ENCODE measurements around the gene KLK6. TPM values are rescaled to one million over a fixed set of nuclear protein-coding genes. Genes with fewer than 3 reads are reported as not detected.

KLK6 gene
- total RNA-seq, 1 donor from 2014 or later = 2.5 TPM

- TF ChIP-seq CTCF (conservative IDR thresholded peaks at IDR 0.05) = no peak
- DNase-seq (ENCODE audit: low read depth, low spot score) = no peak
- H3K36me3 Mint-ChIP-seq (ENCODE audit: low read depth) = no peaks in the 10 kb centered on the region
- H3K9me3 Mint-ChIP-seq = no peaks in the 10 kb centered on the region
- H3K4me3 Mint-ChIP-seq = no peak overlapping the region
- H3K27ac Mint-ChIP-seq (ENCODE audit: unreplicated experiment) = no peak overlapping the region
- H3K27me3 Mint-ChIP-seq (ENCODE audit: low read depth) = peaks cover 76% of the 10 kb centered on the region
- no peaks in the 10 kb centered on the region for H3K4me1 Mint-ChIP-seq
Measured at GRCh38 chr19:51005248-51005647, 35.9 kb upstream of the KLK6 start.

- no peaks in the 10 kb centered on the region for H3K36me3 Mint-ChIP-seq (ENCODE audit: low read depth)
- H3K4me1 Mint-ChIP-seq = no peaks in the 10 kb centered on the region
- no peak overlapping the region for H3K27ac Mint-ChIP-seq (ENCODE audit: unreplicated experiment)
- H3K4me3 Mint-ChIP-seq = no peak overlapping the region
- H3K27me3 Mint-ChIP-seq (ENCODE audit: low read depth) = peaks cover 70% of the 10 kb centered on the region
- DNase-seq (ENCODE audit: low read depth, low spot score) = no peak
- no peak for TF ChIP-seq CTCF (conservative IDR thresholded peaks at IDR 0.05)
- no peaks in the 10 kb centered on the region for H3K9me3 Mint-ChIP-seq
Measured at GRCh38 chr19:51003316-51003715, 33.9 kb upstream of the KLK6 start.

GRCh38 chr19:51002542-51003311, 33.3 kb upstream of the KLK6 start:
- Mint-ChIP-seq H3K9me3 (no peaks in the 10 kb centered on the region), H3K4me1 (no peaks in the 10 kb centered on the region), H3K4me3 (no peak overlapping the region), H3K36me3 (ENCODE audit: low read depth) (no peaks in the 10 kb centered on the region), H3K27ac (ENCODE audit: unreplicated experiment) (no peak overlapping the region), H3K27me3 (ENCODE audit: low read depth) (peaks cover 76% of the 10 kb centered on the region)
- no peak for DNase-seq (ENCODE audit: low read depth, low spot score)
- TF ChIP-seq CTCF (conservative IDR thresholded peaks at IDR 0.05) = no peak

- TF ChIP-seq CTCF (conservative IDR thresholded peaks at IDR 0.05) = no peak
- Mint-ChIP-seq H3K4me3 (no peak overlapping the region), H3K36me3 (ENCODE audit: low read depth) (no peaks in the 10 kb centered on the region), H3K4me1 (no peaks in the 10 kb centered on the region), H3K27ac (ENCODE audit: unreplicated experiment) (no peak overlapping the region), H3K27me3 (ENCODE audit: low read depth) (peaks cover 76% of the 10 kb centered on the region), H3K9me3 (no peaks in the 10 kb centered on the region)
- DNase-seq (ENCODE audit: low read depth, low spot score) = no peak
Measured at GRCh38 chr19:51002089-51002532, 32.7 kb upstream of the KLK6 start.

GRCh38 chr19:51001515-51001914, 32.1 kb upstream of the KLK6 start, which contains the start of gene KLK8:
Gene KLK8 (minus strand): TSS chr19:51001604. CDS start chr19:51001167, 437 bp downstream.
- Mint-ChIP-seq H3K9me3 (no peaks in the 10 kb centered on the region), H3K27me3 (ENCODE audit: low read depth) (peaks cover 76% of the 10 kb centered on the region), H3K36me3 (ENCODE audit: low read depth) (no peaks in the 10 kb centered on the region), H3K4me3 (no peak within 1 kb of the TSS), H3K4me1 (no peaks in the 10 kb centered on the region), H3K27ac (ENCODE audit: unreplicated experiment) (peak within 1 kb of the TSS; percentile 27)
- TF ChIP-seq CTCF (conservative IDR thresholded peaks at IDR 0.05) = no peak
- no peak for DNase-seq (ENCODE audit: low read depth, low spot score)
